H9 (cell line): Measurements from ENCODE around the gene ENG. TPM values are rescaled to one million over a fixed set of nuclear protein-coding genes. Genes with fewer than 3 reads are reported as not detected.

Source experiments
- DNase-seq: peaks from one replicate; pipeline ENCODE4 v3.0.0-alpha.2; 2017
- H2AFZ ChIP-seq: one replicate; pipeline ENCODE4 v1.6.1; 2013; ENCODE audit warnings: mild to moderate bottlenecking, low read length, control low read depth, moderate library complexity
- H2AK5ac ChIP-seq: 2 replicates; pipeline ENCODE4 v1.6.1; 2013; ENCODE audit warnings: low read length, control low read depth, mixed read lengths; ENCODE audit not compliant: insufficient read length
- H2BK120ac ChIP-seq: one replicate; pipeline ENCODE4 v1.6.1; 2013; ENCODE audit warnings: low read depth, mild to moderate bottlenecking, low read length, control low read depth, inconsistent platforms; ENCODE audit not compliant: poor library complexity, severe bottlenecking
- H2BK12ac ChIP-seq: 2 replicates; pipeline ENCODE4 v1.6.1; 2013; ENCODE audit warnings: low read length, control low read depth, mixed read lengths, low read depth; ENCODE audit not compliant: insufficient read length
- H2BK15ac ChIP-seq: 2 replicates; pipeline ENCODE4 v1.6.1; 2013; ENCODE audit warnings: low read depth, low read length, control low read depth
- H2BK20ac ChIP-seq: one replicate; pipeline ENCODE4 v1.6.1; 2013; ENCODE audit warnings: low read depth, mild to moderate bottlenecking, low read length, control low read depth, inconsistent platforms; ENCODE audit not compliant: poor library complexity, severe bottlenecking
- H2BK5ac ChIP-seq: 2 replicates; pipeline ENCODE4 v1.6.1; 2013; ENCODE audit warnings: low read length, control low read depth, mixed read lengths; ENCODE audit not compliant: insufficient read length
- H3K14ac ChIP-seq: 2 replicates; pipeline ENCODE4 v1.6.1; 2013; ENCODE audit warnings: low read length, control low read depth; ENCODE audit not compliant: insufficient read depth
- H3K18ac ChIP-seq: 2 replicates; pipeline ENCODE4 v1.6.1; 2013; ENCODE audit warnings: low read depth, mild to moderate bottlenecking, mixed read lengths, low read length, control low read depth; ENCODE audit not compliant: insufficient read length
- H3K23ac ChIP-seq: 2 replicates; pipeline ENCODE4 v1.6.1; 2013; ENCODE audit warnings: low read length, control low read depth, mixed read lengths, low read depth; ENCODE audit not compliant: insufficient read length
- H3K23me2 ChIP-seq: 2 replicates; pipeline ENCODE4 v1.6.1; 2013; ENCODE audit warnings: low read depth, mild to moderate bottlenecking, mixed read lengths, low read length, control low read depth; ENCODE audit not compliant: insufficient read length, poor library complexity, severe bottlenecking
- H3K27ac ChIP-seq: 2 replicates; pipeline ENCODE4 v1.5.1; 2013; ENCODE audit warnings: low read length, control low read depth, mixed read lengths, low read depth; ENCODE audit not compliant: insufficient read length
- H3K27me3 ChIP-seq: 2 replicates; pipeline ENCODE4 v1.6.1; 2013; ENCODE audit warnings: low read length, control low read depth, inconsistent platforms; ENCODE audit not compliant: insufficient read depth
- H3K4ac ChIP-seq: 2 replicates; pipeline ENCODE4 v1.6.1; 2013; ENCODE audit warnings: low read depth, mild to moderate bottlenecking, control low read depth, inconsistent platforms, low read length, moderate library complexity
- H3K4me1 ChIP-seq: 2 replicates; pipeline ENCODE4 v1.6.1; 2013; ENCODE audit warnings: low read length, control low read depth, inconsistent platforms; ENCODE audit not compliant: insufficient read depth
- H3K4me2 ChIP-seq: 2 replicates; pipeline ENCODE4 v1.6.1; 2013; ENCODE audit warnings: low read length, control low read depth, mixed read lengths; ENCODE audit not compliant: insufficient read length, insufficient read depth
- H3K56ac ChIP-seq: 2 replicates; pipeline ENCODE4 v1.6.1; 2013; ENCODE audit warnings: low read depth, mild to moderate bottlenecking, mixed read lengths, low read length, control low read depth; ENCODE audit not compliant: insufficient read length
- H3K79me1 ChIP-seq: 2 replicates; pipeline ENCODE4 v1.6.1; 2013; ENCODE audit warnings: low read depth, mild to moderate bottlenecking, moderate library complexity, low read length, control low read depth, inconsistent platforms; ENCODE audit not compliant: insufficient read depth, poor library complexity, severe bottlenecking
- H3K79me2 ChIP-seq: 2 replicates; pipeline ENCODE4 v1.6.1; 2013; ENCODE audit warnings: low read length, control low read depth, inconsistent platforms; ENCODE audit not compliant: insufficient read depth
- H3K9ac ChIP-seq: 2 replicates; pipeline ENCODE4 v1.6.1; 2013; ENCODE audit warnings: low read length, control low read depth, mixed read lengths; ENCODE audit not compliant: insufficient read length; ENCODE audit errors: extremely low read depth
- H3K9me3 ChIP-seq: one replicate; pipeline ENCODE4 v1.6.1; 2013; ENCODE audit warnings: low read depth, low read length, inconsistent platforms; ENCODE audit not compliant: control insufficient read depth
- H3T11ph ChIP-seq: one replicate; pipeline ENCODE4 v1.6.1; 2013; ENCODE audit warnings: mild to moderate bottlenecking, low read length, control low read depth, inconsistent platforms
- H4K20me1 ChIP-seq: one replicate; pipeline ENCODE4 v1.6.1; 2013; ENCODE audit not compliant: control insufficient read depth, insufficient read length, insufficient read depth
- H4K5ac ChIP-seq: 2 replicates; pipeline ENCODE4 v1.6.1; 2013; ENCODE audit warnings: low read depth, mild to moderate bottlenecking, mixed read lengths, low read length, control low read depth; ENCODE audit not compliant: insufficient read length
- H4K8ac ChIP-seq: replicated peaks from 2 replicates; pipeline ENCODE4 v1.6.1; 2013; ENCODE audit warnings: low read length, control low read depth, mixed read lengths, low read depth; ENCODE audit not compliant: insufficient read length
- H4K91ac ChIP-seq: 2 replicates; pipeline ENCODE4 v1.6.1; 2013; ENCODE audit warnings: low read depth, mild to moderate bottlenecking, moderate library complexity, mixed read lengths, low read length, control low read depth; ENCODE audit not compliant: insufficient read length
- H3K27ac Mint-ChIP-seq, 3 experiments: 2 replicates in 2 of 3; 3 replicates in 1 of 3; pipeline ENCODE4 v1.8.0; 2020 to 2021; ENCODE audit warnings: mixed read lengths in 3 of 3, mild to moderate bottlenecking in 1 of 3, moderate library complexity in 1 of 3
- H3K27me3 Mint-ChIP-seq: 2 replicates; pipeline ENCODE4 v1.8.0; 2021; ENCODE audit warnings: low read depth, mild to moderate bottlenecking, moderate library complexity, mixed read lengths
- H3K36me3 Mint-ChIP-seq, 3 experiments: 2 replicates in 2 of 3; 3 replicates in 1 of 3; pipeline ENCODE4 v1.8.0; 2020 to 2021; ENCODE audit warnings: low read depth in 3 of 3, mixed read lengths in 3 of 3; ENCODE audit not compliant: insufficient read depth in 1 of 3
- H3K4me1 Mint-ChIP-seq, 2 experiments: 2 replicates each; pipeline ENCODE4 v1.8.0; 2020; ENCODE audit warnings: mixed read lengths in 2 of 2
- H3K4me3 Mint-ChIP-seq, 2 experiments: 2 replicates in 1 of 2; 3 replicates in 1 of 2; pipeline ENCODE4 v1.8.0; 2020 to 2021; ENCODE audit warnings: mild to moderate bottlenecking in 2 of 2, mixed read lengths in 2 of 2, moderate library complexity in 1 of 2
- H3K9me3 Mint-ChIP-seq, 2 experiments: 2 replicates in 1 of 2; 3 replicates in 1 of 2; pipeline ENCODE4 v1.8.0; 2020; ENCODE audit warnings: mild to moderate bottlenecking in 2 of 2, mixed read lengths in 2 of 2, moderate library complexity in 1 of 2
- CTCF ChIP-seq: fragments of 200-600 bp; sonication (generic); conservative IDR thresholded peaks from 3 replicates; pipeline ENCODE4 v1.8.0; 2021; ENCODE audit warnings: antibody characterized with exemption, mild to moderate bottlenecking
- WGBS: extraction: QIAGEN DNeasy Blood & Tissue Kit; methylation state at CpG from one replicate; pipeline ENCODE4 v1.1.7; 2013; ENCODE audit warnings: missing lambda C conversion rate, low lambda C conversion rate, mixed read lengths; ENCODE audit not compliant: insufficient read length; ENCODE audit errors: extremely low coverage; 5-methylcytosine and 5-hydroxymethylcytosine counted together
- total RNA-seq: library from RNA; stranded (reverse); gene quantifications from 2 replicates; pipeline ENCODE4 v1.2.1, GENCODE V29; 2021

The ENG gene
- total RNA-seq, 1 experiment from 2014 or later: 2.1 TPM

GRCh38 chr9:127770583-127770904 lies 83.9 kb downstream of the ENG start:
- no peak overlapping the region for H3K27ac ChIP-seq
- H4K5ac ChIP-seq: no peak overlapping the region
- H3K4me1 ChIP-seq: peaks cover 8% of the 10 kb centered on the region
- peaks cover 6% of the 10 kb centered on the region for H3K23me2 ChIP-seq
- no peak overlapping the region for H2BK120ac ChIP-seq
- no peak overlapping the region for H4K8ac ChIP-seq
- H3K56ac ChIP-seq: no peak overlapping the region
- H2AFZ ChIP-seq: no peak overlapping the region
- Mint-ChIP-seq H3K36me3 (no peaks in the 10 kb centered on the region), H3K4me1 (peaks cover 28 to 34% of the 10 kb centered on the region in 2 experiments), H3K9me3 (no peaks in the 10 kb centered on the region; a peak in 1 of 5 replicates), H3K27me3 (peaks cover 6% of the 10 kb centered on the region), H3K4me3 (peak overlapping the region; percentile 74 to 87), H3K27ac (no peak overlapping the region; a peak in 1 of 7 replicates)
- no peaks in the 10 kb centered on the region for H3K79me2 ChIP-seq
- no peak overlapping the region for H3K18ac ChIP-seq
- no peaks in the 10 kb centered on the region for H3K27me3 ChIP-seq
- no peak overlapping the region for H3K23ac ChIP-seq
- H2BK15ac ChIP-seq: no peak overlapping the region
- TF ChIP-seq CTCF: no peak
- H2BK12ac ChIP-seq: no peak overlapping the region
- no peak overlapping the region for H2BK20ac ChIP-seq
- peak overlapping the region; percentile 64 for H3K4me2 ChIP-seq
- H3T11ph ChIP-seq: no peak overlapping the region
- no CpG with 5 or more reads among the region's 3 CpGs for WGBS
- no peaks in the 10 kb centered on the region for H3K79me1 ChIP-seq
- no peak overlapping the region for H2BK5ac ChIP-seq
- H3K9ac ChIP-seq: no peak overlapping the region
- H3K9me3 ChIP-seq: no peaks in the 10 kb centered on the region
- H3K4ac ChIP-seq: no peak overlapping the region
- no peak overlapping the region for H3K14ac ChIP-seq
- no peaks in the 10 kb centered on the region for H4K20me1 ChIP-seq
- no peak for DNase-seq
- H4K91ac ChIP-seq: no peak overlapping the region
- no peak overlapping the region for H2AK5ac ChIP-seq
